Hepatocyte (in vitro differentiated cells): ENCODE results near the gene SLC22A23. TPM values are rescaled to one million over a fixed set of nuclear protein-coding genes. Genes with fewer than 3 reads are reported as not detected.

Experiments
- DNase-seq: peaks from one replicate; pipeline ENCODE4 v3.0.0-alpha.2; 2016; ENCODE audit warnings: low spot score
- H2AFZ ChIP-seq: fragments of 200-600 bp; sonication (generic); 2 replicates; pipeline ENCODE4 v1.6.0; 2016; ENCODE audit warnings: antibody characterized with exemption, mild to moderate bottlenecking
- H3K27ac ChIP-seq: fragments of 200-600 bp; sonication (generic); 2 replicates; pipeline ENCODE4 v1.5.1; 2016; ENCODE audit warnings: mild to moderate bottlenecking
- H3K27me3 ChIP-seq: fragments of 200-600 bp; sonication (generic); 2 replicates; pipeline ENCODE4 v1.6.1; 2016
- H3K36me3 ChIP-seq: fragments of 200-600 bp; sonication (generic); replicated peaks from 2 replicates; pipeline ENCODE4 v1.5.1; 2016; ENCODE audit warnings: low read depth; ENCODE audit not compliant: insufficient read depth
- H3K4me1 ChIP-seq: fragments of 200-600 bp; sonication (generic); 2 replicates; pipeline ENCODE4 v1.5.1; 2016; ENCODE audit warnings: mild to moderate bottlenecking, moderate library complexity; ENCODE audit not compliant: insufficient read depth
- H3K4me2 ChIP-seq: fragments of 200-600 bp; sonication (generic); 2 replicates; pipeline ENCODE4 v1.6.0; 2016
- H3K4me3 ChIP-seq: fragments of 200-600 bp; sonication (generic); 2 replicates; pipeline ENCODE4 v1.5.1; 2016; ENCODE audit warnings: mild to moderate bottlenecking
- H3K79me2 ChIP-seq: fragments of 200-600 bp; sonication (generic); 2 replicates; pipeline ENCODE4 v1.6.0; 2017; ENCODE audit warnings: mild to moderate bottlenecking
- H3K9me2 ChIP-seq: fragments of 200-600 bp; sonication (generic); replicated peaks from 2 replicates; pipeline ENCODE4 v1.6.0; 2017; ENCODE audit warnings: mild to moderate bottlenecking; ENCODE audit not compliant: insufficient read depth
- H3K9me3 ChIP-seq: fragments of 200-600 bp; sonication (generic); 2 replicates; pipeline ENCODE4 v1.5.1; 2016; ENCODE audit warnings: low read depth, mild to moderate bottlenecking
- H4K20me1 ChIP-seq: fragments of 200-600 bp; sonication (generic); 2 replicates; pipeline ENCODE4 v1.6.0; 2016; ENCODE audit warnings: mild to moderate bottlenecking; ENCODE audit not compliant: insufficient read depth, poor library complexity, severe bottlenecking
- CTCF ChIP-seq: fragments of 200-600 bp; sonication (generic); IDR thresholded peaks from 2 replicates; pipeline ENCODE4 v1.5.1; 2016; ENCODE audit warnings: antibody characterized with exemption, mild to moderate bottlenecking; ENCODE audit not compliant: poor library complexity
- EZH2 ChIP-seq: fragments of 200-600 bp; sonication (generic); IDR thresholded peaks from 2 replicates; pipeline ENCODE4 v1.6.1; 2016; ENCODE audit warnings: antibody characterized with exemption, mild to moderate bottlenecking, borderline replicate concordance
- EZH2phosphoT487 ChIP-seq: fragments of 200-600 bp; sonication (generic); IDR thresholded peaks from one replicate; pipeline ENCODE4 v1.6.1; 2018; ENCODE audit warnings: antibody characterized with exemption, mild to moderate bottlenecking, low read depth, moderate library complexity; ENCODE audit not compliant: unreplicated experiment, severe bottlenecking
- WGBS: methylation state at CpG from one replicate; pipeline ENCODE4 v1.1.6; 2016; ENCODE audit warnings: low lambda C conversion rate; ENCODE audit errors: missing lambda C conversion rate; 5-methylcytosine and 5-hydroxymethylcytosine counted together
- polyA plus RNA-seq: library from polyadenylated mRNA; unstranded; fragments of >200 nt; fragmentation: Nextera tagmentation; extraction: Ambion mirVana; gene quantifications from 2 replicates; pipeline ENCODE4 v1.2.1, GENCODE V29; 2016
- total RNA-seq: library from RNA; depleted of rRNA; stranded (reverse); fragments of >200 nt; gene quantifications from 2 replicates; pipeline ENCODE4 v1.2.3, GENCODE V29; 2014

Gene SLC22A23
- total and polyA plus RNA-seq, 2 experiments from 2014 or later: 14.3 to 14.8 TPM

- no peaks in the 10 kb centered on the region for H3K79me2 ChIP-seq
- H3K9me2 ChIP-seq: no peaks in the 10 kb centered on the region
- H3K27me3 ChIP-seq: no peaks in the 10 kb centered on the region
- no peak overlapping the region for H3K27ac ChIP-seq
- H4K20me1 ChIP-seq: no peaks in the 10 kb centered on the region
- WGBS: 93% methylated on average over 20 of the region's 20 CpGs
- no peak for DNase-seq
- H2AFZ ChIP-seq: no peak overlapping the region
- no peak overlapping the region for H3K4me2 ChIP-seq
- no peaks in the 10 kb centered on the region for H3K36me3 ChIP-seq
- H3K4me1 ChIP-seq: no peaks in the 10 kb centered on the region
- TF ChIP-seq EZH2phosphoT487 (no peak), CTCF (no peak), EZH2 (no peak)
- no peaks in the 10 kb centered on the region for H3K9me3 ChIP-seq
- no peak overlapping the region for H3K4me3 ChIP-seq
Observed at GRCh38 chr6:3314621-3315467, 142.0 kb downstream of the SLC22A23 start.

GRCh38 chr6:3314176-3314575 is 142.7 kb downstream of the SLC22A23 start:
- Histone ChIP-seq H3K27me3 (no peaks in the 10 kb centered on the region), H3K4me3 (no peak overlapping the region), H3K4me1 (no peaks in the 10 kb centered on the region), H3K9me3 (no peaks in the 10 kb centered on the region), H3K79me2 (no peaks in the 10 kb centered on the region), H3K4me2 (no peak overlapping the region), H3K36me3 (no peaks in the 10 kb centered on the region), H3K27ac (no peak overlapping the region), H4K20me1 (no peaks in the 10 kb centered on the region), H3K9me2 (no peaks in the 10 kb centered on the region), H2AFZ (no peak overlapping the region)
- TF ChIP-seq EZH2 (no peak), EZH2phosphoT487 (no peak), CTCF (no peak)
- WGBS: 94% methylated on average over 7 of the region's 7 CpGs
- DNase-seq: no peak

GRCh38 chr6:3312604-3313231 is 144.1 kb downstream of the SLC22A23 start:
- H3K27me3 ChIP-seq: no peaks in the 10 kb centered on the region
- no peaks in the 10 kb centered on the region for H3K36me3 ChIP-seq
- H4K20me1 ChIP-seq: no peaks in the 10 kb centered on the region
- DNase-seq: no peak
- H3K4me3 ChIP-seq: no peak overlapping the region
- H3K4me2 ChIP-seq: no peak overlapping the region
- no peak overlapping the region for H3K27ac ChIP-seq
- H3K9me2 ChIP-seq: no peaks in the 10 kb centered on the region
- no peak overlapping the region for H2AFZ ChIP-seq
- no peak for TF ChIP-seq CTCF
- no peak for TF ChIP-seq EZH2
- no peak for TF ChIP-seq EZH2phosphoT487
- H3K4me1 ChIP-seq: no peaks in the 10 kb centered on the region
- WGBS: 92% methylated on average over 11 of the region's 11 CpGs
- no peaks in the 10 kb centered on the region for H3K9me3 ChIP-seq
- H3K79me2 ChIP-seq: no peaks in the 10 kb centered on the region
